B cell (primary cell): ENCODE results near the gene NOS2.

ENCODE experiments used
- CTCF ChIP-seq: fragments of 200-600 bp; IDR thresholded peaks from one replicate; pipeline ENCODE4 v1.8.0; 2022; ENCODE audit warnings: antibody characterized with exemption, mild to moderate bottlenecking
- EZH2 ChIP-seq: IDR thresholded peaks from 2 replicates; pipeline ENCODE4 v1.6.1; 2012; ENCODE audit warnings: borderline replicate concordance, low read depth, mild to moderate bottlenecking, moderate library complexity, low read length; ENCODE audit not compliant: insufficient read depth, poor library complexity, severe bottlenecking

- no peak for TF ChIP-seq CTCF
- TF ChIP-seq EZH2 = no peak
Observed at GRCh38 chr17:27836651-27837050, 36.3 kb upstream of the NOS2 start.
